ENCODE measurements around the gene RABAC1. TPM values are rescaled to one million over a fixed set of nuclear protein-coding genes. Genes with fewer than 3 reads are reported as not detected.

Gene RABAC1
- total RNA-seq, 1 experiment from 2014 or later = 167 TPM

GRCh38 chr19:41990028-41990427 lies 30.9 kb upstream of the RABAC1 start:
- DNase-seq (ENCODE audit: low spot score) = no peak

DNA sequence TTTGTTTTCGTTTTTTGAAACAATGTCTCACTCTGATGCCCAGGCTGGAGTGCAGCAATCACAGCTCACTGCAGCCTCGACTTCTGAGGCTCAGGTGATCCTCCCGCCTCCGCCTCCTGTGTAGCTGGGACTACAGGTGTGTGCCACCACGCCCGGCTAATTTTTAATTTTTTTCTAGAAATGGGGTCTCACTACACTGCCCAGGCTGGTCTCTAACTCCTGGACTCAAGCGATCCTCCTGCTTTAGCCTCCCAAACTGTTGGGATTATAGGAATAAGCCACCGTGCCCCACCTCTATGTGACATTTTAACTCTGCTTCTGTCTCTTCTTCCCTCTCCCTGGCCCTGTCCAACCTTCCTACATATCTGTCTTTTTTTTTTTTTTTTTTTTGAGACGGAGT lies 29.8 kb upstream of the RABAC1 start:
- no peak for DNase-seq (ENCODE audit: low spot score)

GRCh38 chr19:41987141-41987860 lies 28.2 kb upstream of the RABAC1 start:
- no peak for DNase-seq (ENCODE audit: low spot score)

DNA sequence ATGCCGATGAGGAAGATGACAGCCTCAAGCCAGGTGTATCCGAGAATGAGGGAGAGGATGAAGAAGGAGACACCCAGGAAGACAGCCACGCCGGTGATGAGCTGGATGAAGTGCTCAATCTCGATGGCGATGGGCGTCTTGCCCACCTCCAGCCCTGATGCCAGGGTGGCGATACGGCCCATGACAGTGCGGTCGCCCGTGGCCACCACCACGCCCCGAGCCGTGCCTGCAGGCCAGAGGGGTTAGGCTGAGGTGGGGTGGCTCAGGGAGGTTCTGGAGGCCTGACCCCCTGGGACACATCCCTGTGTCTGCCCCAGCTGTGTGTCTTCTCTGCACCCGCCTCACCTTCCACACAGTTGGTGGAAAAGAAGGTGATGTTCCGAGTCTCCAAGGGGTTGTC lies 25.8 kb upstream of the RABAC1 start:
- no peak for DNase-seq (ENCODE audit: low spot score)

GRCh38 chr19:41981724-41982123 lies 22.6 kb upstream of the RABAC1 start:
- no peak for DNase-seq (ENCODE audit: low spot score)

- DNase-seq (ENCODE audit: low spot score) = no peak
Measured at GRCh38 chr19:41978470-41978869, 19.3 kb upstream of the RABAC1 start.

GRCh38 chr19:41977916-41978315 lies 18.8 kb upstream of the RABAC1 start:
- DNase-seq (ENCODE audit: low spot score) = no peak

DNA sequence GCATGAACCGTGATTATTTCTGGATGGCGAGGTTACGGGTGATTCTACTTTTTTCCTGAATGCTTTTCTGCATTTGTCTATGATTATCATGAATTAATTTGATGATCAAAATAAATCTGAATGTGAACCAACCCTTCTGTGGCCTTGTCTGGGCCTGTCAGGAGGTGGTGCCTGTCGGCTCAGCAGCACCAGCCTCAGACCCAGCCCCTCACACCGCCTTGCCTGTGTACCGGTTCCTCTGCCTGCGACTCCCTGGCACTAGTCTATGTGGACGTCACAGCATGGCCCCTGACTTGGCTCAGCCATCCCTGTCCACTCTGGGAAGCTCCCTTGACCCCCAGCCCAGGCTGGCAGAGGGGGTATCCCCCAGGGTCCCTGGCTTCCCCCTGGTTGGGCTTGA lies 15.5 kb upstream of the RABAC1 start:
- DNase-seq (ENCODE audit: low spot score) = no peak

GRCh38 chr19:41971363-41971762 lies 12.2 kb upstream of the RABAC1 start:
- DNase-seq (ENCODE audit: low spot score) = no peak

DNA sequence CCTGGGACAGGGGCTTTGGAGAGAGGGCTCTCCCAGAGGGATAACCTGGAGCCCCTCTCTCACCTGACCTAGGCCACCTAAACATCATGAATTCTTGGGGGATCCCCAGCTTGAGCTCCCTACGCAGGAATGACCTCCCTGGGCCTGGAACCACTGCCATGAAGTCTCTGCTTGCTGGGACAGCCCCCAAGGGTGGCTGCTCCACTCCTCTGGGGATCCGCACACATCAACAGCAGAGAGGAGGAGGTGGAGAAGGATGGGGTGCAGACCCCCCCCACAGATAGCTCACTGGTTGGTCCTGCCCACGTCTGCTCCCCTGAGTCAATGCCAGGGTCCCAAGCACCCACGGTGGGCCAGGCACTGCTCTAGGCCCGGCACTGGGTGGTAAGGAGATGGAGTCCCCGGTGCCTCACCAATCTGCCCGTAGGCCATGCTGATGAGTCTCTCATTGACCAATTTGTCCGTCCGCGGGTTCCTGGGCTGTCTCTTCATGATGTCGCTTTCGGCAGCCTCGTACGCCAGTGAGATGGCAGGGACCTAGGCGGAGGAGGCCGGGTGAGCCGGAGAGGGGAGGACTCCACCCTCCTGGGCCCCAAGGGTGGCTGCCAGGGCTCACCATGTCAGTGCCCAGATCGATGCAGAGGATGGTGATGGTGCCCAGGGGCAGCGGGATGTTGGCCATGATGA lies 10.8 kb upstream of the RABAC1 start:
- DNase-seq (ENCODE audit: low spot score) = no peak

DNA sequence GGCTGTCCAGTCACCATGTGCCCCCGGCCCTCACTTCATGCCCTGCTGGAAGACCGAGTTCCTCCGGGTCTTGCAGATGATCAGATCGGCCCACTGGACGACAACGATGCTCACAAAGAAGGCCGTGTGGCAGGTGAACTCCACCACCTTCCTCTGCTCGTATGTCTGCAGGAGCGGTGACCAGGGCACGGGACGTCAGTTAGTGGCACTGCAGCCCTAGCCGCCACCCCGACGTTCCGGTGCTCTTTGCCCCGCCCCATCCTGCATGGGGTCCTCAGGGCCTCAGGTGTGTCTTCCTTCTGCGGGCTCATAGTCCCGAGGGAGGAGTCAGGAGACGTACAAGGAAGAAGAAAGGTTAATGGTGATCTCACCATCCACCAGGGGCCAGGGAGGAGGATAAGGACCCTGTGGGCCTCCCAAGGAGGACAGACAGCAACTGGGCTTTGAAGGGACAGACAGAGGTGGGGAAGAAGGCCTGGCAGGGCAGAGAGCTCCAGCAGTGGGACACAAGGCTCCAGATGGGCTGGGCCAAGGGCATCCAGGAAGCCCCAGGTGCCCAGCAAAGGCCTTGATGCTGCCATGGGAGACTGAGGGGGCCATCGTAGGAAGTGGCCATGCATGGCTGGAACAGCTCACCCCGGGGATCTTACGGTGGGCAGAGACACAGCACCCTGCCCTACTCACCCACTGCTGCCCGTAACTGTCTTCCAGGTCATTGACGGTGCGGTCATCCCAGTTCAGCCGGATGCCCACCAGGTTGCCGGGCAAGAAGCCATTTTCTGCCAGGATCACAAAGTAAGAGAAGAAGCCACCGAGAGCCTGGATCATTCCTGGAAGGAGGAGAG lies 9.9 kb upstream of the RABAC1 start:
- no peak for DNase-seq (ENCODE audit: low spot score)

DNA sequence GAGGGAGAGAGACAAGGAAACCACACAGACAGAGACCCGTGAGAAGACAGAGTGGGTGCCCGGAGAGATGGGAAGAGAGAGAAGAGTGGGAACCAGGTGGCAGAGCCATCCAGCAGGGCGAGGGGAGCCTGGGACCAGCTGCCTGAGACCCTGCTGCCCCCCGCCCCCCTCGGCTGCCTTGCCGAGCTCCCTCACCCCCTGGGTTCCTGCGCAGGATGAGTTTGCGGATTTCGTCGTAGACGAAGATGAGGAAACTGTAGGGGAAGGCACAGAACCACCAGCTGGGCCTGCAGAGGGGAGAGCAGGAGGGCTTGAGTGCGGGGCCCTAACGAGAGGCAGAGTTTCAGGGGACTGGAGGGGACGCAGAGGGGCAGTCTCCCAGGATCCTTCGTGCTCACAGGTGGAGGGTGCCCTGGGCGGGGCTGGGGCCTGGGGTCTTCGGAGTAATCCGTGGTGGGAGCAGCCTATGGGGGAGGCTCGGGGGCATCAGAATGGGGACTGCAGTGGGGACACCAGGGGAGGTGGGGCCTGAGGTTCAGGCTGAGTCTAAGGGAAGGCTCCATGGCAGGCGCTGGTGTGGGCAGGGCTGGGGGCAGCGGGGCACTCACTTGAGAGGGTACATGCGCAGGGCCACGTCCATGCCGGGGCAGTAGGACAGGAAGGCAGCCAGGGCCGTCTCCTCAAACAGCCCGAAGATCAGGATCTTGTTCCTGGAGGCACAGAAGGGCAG lies 8.1 kb upstream of the RABAC1 start:
- no peak for DNase-seq (ENCODE audit: low spot score)

DNA sequence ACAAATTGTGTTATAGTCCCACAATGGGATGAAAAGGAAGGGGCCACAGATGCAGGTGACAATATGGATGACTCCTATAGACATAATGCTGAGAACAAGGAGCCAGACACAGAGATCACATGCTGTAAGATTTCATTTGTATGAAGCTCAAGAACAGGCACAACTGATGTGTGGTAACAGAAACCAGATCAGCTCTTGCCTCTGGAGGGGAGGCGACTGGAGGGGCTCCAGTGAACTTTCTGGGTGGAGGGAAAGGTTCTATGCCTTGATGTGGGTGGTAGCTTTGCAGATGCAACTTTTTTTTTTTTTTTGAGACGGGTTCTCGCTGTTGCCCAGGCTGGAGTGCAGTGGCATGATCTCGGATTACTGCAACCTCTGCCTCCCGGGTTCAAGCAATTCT lies 6.0 kb upstream of the RABAC1 start:
- no peak for DNase-seq (ENCODE audit: low spot score)

GRCh38 chr19:41960973-41961372 lies 1.9 kb upstream of the RABAC1 start:
- DNase-seq (ENCODE audit: low spot score) = no peak

DNA sequence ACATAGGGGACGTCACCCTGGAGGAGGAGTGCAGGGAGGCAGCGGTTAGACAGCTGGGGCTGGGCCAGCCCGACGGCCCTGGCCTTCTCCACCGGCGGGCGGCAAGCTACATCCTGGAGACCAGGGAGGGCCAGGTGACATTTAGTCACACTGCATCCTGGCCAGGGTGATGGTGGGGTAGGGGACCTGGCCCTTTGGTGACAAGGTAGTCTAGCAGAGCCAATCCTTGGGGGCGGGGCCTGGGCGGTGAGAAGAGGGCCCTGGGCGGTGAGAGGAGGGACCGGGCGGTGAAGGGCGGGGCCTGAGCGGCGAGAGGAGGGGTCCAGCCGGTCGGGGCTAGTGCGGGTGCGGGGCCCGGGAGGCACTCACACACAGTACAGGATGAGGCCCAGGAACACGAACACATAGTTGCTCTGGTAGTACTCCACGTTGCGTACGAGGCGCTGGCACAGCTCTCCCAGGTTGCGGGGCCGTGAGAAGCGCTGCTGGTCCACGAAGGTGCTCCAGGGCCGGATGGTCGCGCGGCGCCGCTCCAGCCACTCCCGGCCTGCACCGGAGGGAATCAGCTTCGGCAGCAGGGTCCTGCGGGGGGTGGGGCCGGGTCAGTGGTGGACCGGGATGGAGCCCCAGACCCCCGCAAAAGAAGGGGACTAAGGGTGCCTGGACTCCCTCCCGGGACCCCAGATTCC lies 610 bp downstream of the RABAC1 start:
- peak; percentile 61 for DNase-seq (ENCODE audit: low spot score)

- peak; percentile 92 for DNase-seq (ENCODE audit: low spot score)
Measured at GRCh38 chr19:41957838-41958366, 1.2 kb downstream of the RABAC1 start.

DNA sequence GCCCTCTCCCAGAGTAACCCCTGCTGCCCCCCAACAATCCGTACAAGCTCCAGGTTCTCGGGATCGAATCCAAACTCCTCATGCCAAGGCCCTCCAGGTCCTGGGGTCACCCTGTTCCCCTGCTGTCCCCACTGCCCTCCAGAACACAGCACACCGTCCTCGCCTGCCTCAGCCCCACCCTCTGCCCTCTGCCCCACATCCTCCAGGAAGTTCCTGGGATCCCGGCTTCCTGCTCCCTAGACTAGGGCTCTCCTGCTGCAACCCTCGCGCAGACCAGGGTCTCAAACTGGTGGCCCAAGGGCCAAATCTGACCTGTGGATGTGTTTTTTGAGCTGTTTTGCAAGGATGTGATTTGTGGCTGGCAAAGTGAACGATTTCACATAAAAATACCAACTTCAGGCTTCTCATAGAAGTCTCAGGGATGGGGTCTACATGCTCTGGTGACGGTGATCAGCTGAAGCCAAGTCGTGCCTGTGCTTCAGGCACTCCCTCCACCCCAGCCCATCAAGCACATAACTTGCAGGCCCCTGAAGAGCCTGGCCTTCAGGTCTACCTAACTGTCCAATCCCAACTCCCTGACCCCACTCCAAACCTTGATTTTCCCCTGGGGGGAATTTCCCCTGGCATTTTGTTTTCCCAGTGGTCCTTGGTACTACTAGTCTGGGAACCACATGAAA lies 1.8 kb downstream of the RABAC1 start:
- DNase-seq (ENCODE audit: low spot score) = no peak

DNA sequence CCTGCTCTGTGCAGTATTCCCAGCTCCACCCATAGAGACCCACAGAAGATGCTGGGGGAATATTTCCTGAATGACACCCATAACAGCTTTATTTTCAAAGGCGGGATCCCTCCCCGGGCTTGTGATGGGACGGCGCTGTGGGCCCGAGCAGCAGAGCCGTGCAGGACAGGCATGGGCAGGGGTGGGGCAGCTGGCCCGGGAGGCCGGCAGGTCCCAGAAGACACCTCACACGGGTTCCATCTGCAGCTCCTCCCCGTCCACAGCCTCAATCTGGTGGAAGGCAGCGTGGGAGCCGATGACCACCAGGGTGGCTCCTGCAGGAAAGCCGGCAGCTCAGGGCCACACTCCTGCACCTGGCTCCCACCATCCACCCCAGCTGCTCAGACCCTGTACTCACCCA lies 2.5 kb downstream of the RABAC1 start:
- no peak for DNase-seq (ENCODE audit: low spot score)

DNA sequence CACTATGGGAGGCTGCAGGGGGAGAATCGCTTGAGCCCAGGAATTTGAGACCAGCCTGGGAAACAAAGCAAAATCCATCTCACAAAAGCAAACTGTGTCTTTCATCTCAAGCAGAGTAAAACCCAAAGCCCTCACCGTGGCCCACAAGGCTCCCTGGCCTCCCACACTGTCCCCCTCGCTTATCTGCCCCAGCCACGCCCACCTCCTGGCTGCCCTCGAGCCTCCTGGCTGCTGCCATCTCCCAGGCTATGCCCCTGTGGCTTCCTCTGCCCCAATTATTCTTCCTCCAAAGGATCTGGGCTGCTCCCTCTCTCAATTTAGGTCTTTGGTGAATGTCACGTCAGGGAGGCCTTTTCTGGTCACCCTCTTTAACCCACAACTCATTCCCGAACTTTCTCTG lies 3.6 kb downstream of the RABAC1 start:
- DNase-seq (ENCODE audit: low spot score) = no peak

DNA sequence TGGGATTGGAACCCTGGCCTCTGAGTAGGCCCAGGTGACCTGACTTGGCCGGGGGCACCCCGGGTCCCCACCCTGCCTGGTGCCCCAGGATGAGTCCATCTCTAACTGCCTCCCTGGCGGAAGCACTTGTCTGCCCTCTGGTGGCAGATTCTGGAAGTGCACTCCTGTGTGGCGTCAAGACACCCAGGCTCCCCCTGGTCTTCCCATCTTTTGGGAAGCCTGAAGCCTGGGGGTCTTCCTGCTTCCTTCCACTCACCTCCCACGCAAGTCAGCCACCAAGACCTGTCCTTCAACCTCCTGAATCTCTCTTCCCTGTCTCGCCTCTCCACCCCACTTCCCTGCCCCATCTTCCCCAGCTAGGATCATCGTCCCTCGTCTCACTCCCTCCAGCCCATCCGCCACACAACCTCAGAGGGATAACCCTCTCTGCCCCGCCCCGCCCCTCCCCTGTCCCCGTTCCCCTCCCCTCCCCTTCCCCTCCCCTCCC lies 7.4 kb downstream of the RABAC1 start:
- DNase-seq (ENCODE audit: low spot score) = peak; percentile 59

Data from H4 (cell line).